SU-DHL-6 (cell line): ENCODE measurements around the gene NFIB.

Source experiments
- H2AFZ ChIP-seq: fragments of 200-600 bp; sonication (generic); 2 replicates; pipeline ENCODE4 v1.6.1; 2014; ENCODE audit warnings: low read depth, mild to moderate bottlenecking, moderate library complexity, mixed read lengths, antibody characterized with exemption, low read length; ENCODE audit not compliant: severe bottlenecking
- H3F3A ChIP-seq: fragments of 200-600 bp; shearing (Covaris generic); 2 replicates; pipeline ENCODE4 v1.6.0; 2016; ENCODE audit warnings: antibody characterized with exemption, mild to moderate bottlenecking; ENCODE audit not compliant: insufficient read depth
- H3K27ac ChIP-seq: fragments of 200-600 bp; sonication (generic); 2 replicates; pipeline ENCODE4 v1.5.1; 2016; ENCODE audit warnings: low read depth, mild to moderate bottlenecking, low read length, moderate library complexity, mixed read lengths
- H3K27me3 ChIP-seq: fragments of 200-600 bp; sonication (generic), shearing (Covaris generic); 2 replicates; pipeline ENCODE4 v1.6.0; 2014; ENCODE audit warnings: mild to moderate bottlenecking, low read length
- H3K36me3 ChIP-seq: fragments of 200-600 bp; sonication (generic); 2 replicates; pipeline ENCODE4 v1.6.1; 2014; ENCODE audit warnings: mild to moderate bottlenecking, low read length, mixed read lengths
- H3K4me2 ChIP-seq: fragments of 300-600, 200-600 bp; shearing (Covaris generic), sonication (generic); 2 replicates; pipeline ENCODE4 v1.6.0; 2014; ENCODE audit warnings: low read length, low read depth, mild to moderate bottlenecking; ENCODE audit not compliant: poor library complexity, severe bottlenecking
- H3K4me3 ChIP-seq: fragments of 200-600 bp; sonication (generic); 2 replicates; pipeline ENCODE4 v1.5.1; 2014; ENCODE audit warnings: antibody characterized with exemption, low read length, mild to moderate bottlenecking, mixed read lengths; ENCODE audit not compliant: insufficient read depth, poor library complexity, severe bottlenecking
- H3K79me2 ChIP-seq: fragments of 200-600 bp; sonication (generic); 2 replicates; pipeline ENCODE4 v1.6.1; 2014; ENCODE audit warnings: mild to moderate bottlenecking, low read length, moderate library complexity; ENCODE audit not compliant: insufficient read depth
- H3K9ac ChIP-seq: fragments of 200-600 bp; sonication (generic); 2 replicates; pipeline ENCODE4 v1.7.0; 2014; ENCODE audit warnings: mild to moderate bottlenecking, low read length
- H3K9me2 ChIP-seq: fragments of 200-600 bp; sonication (generic); replicated peaks from 2 replicates; pipeline ENCODE4 v1.6.1; 2014; ENCODE audit warnings: low read length; ENCODE audit not compliant: insufficient read depth
- H3K9me3 ChIP-seq: fragments of 200-600 bp; sonication (generic); 2 replicates; pipeline ENCODE4 v1.6.1; 2014; ENCODE audit warnings: low read length, mixed read lengths; ENCODE audit not compliant: insufficient read depth
- H4K20me1 ChIP-seq: fragments of 200-600 bp; sonication (generic); 2 replicates; pipeline ENCODE4 v1.6.1; 2014; ENCODE audit warnings: low read depth, mild to moderate bottlenecking, antibody characterized with exemption, low read length, moderate library complexity, mixed read lengths
- CTCF ChIP-seq: fragments of 200-600 bp; sonication (generic); IDR thresholded peaks from one replicate; pipeline ENCODE4 v1.5.1; 2017; ENCODE audit warnings: antibody characterized with exemption, mild to moderate bottlenecking, low read length, moderate library complexity; ENCODE audit not compliant: insufficient read depth, poor library complexity, severe bottlenecking
- EZH2phosphoT487 ChIP-seq: fragments of 200-600 bp; sonication (generic), shearing (Covaris generic); conservative IDR thresholded peaks from 2 replicates; pipeline ENCODE4 v1.6.1; 2018; ENCODE audit warnings: mild to moderate bottlenecking, antibody characterized with exemption, low read length, moderate library complexity, mixed read lengths

NFIB gene

GRCh38 chr9:14243514-14244042 is 70.4 kb downstream of the NFIB start:
- H4K20me1 ChIP-seq: no peaks in the 10 kb centered on the region
- no peaks in the 10 kb centered on the region for H3K9me2 ChIP-seq
- H3K9ac ChIP-seq: no peak overlapping the region
- no peak overlapping the region for H2AFZ ChIP-seq
- peaks cover 2% of the 10 kb centered on the region; the same call in 1 of the 2 replicates for H3K27me3 ChIP-seq
- no peak overlapping the region for H3K27ac ChIP-seq
- no peaks in the 10 kb centered on the region for H3K79me2 ChIP-seq
- H3F3A ChIP-seq: no peaks in the 10 kb centered on the region
- TF ChIP-seq EZH2phosphoT487 (no peak), CTCF (no peak)
- H3K4me3 ChIP-seq: no peak overlapping the region
- no peaks in the 10 kb centered on the region for H3K9me3 ChIP-seq
- no peak overlapping the region for H3K4me2 ChIP-seq
- H3K36me3 ChIP-seq: no peaks in the 10 kb centered on the region

GRCh38 chr9:14242150-14242805 is 71.7 kb downstream of the NFIB start:
- H3F3A ChIP-seq: no peaks in the 10 kb centered on the region
- no peaks in the 10 kb centered on the region for H3K79me2 ChIP-seq
- H3K27ac ChIP-seq: no peak overlapping the region

GRCh38 chr9:14240537-14240936 is 73.4 kb downstream of the NFIB start:
- no peaks in the 10 kb centered on the region for H3K9me2 ChIP-seq
- no peak overlapping the region for H2AFZ ChIP-seq
- H3K36me3 ChIP-seq: no peaks in the 10 kb centered on the region
- no peak overlapping the region for H3K9ac ChIP-seq
- H3K79me2 ChIP-seq: no peaks in the 10 kb centered on the region
- H3K9me3 ChIP-seq: no peaks in the 10 kb centered on the region
- no peak overlapping the region for H3K27ac ChIP-seq
- H4K20me1 ChIP-seq: no peaks in the 10 kb centered on the region
- H3K4me3 ChIP-seq: no peak overlapping the region
- no peak overlapping the region for H3K4me2 ChIP-seq
- H3F3A ChIP-seq: no peaks in the 10 kb centered on the region
- TF ChIP-seq CTCF (no peak), EZH2phosphoT487 (no peak)
- peaks cover 2% of the 10 kb centered on the region; the same call in 1 of the 2 replicates for H3K27me3 ChIP-seq

More at GRCh38 chr9:14242150-14242805, 71.7 kb downstream of the NFIB start:
- Histone ChIP-seq H3K9ac (no peak overlapping the region), H2AFZ (no peak overlapping the region), H3K27me3 (peaks cover 2% of the 10 kb centered on the region; the same call in 1 of the 2 replicates), H4K20me1 (no peaks in the 10 kb centered on the region), H3K4me3 (no peak overlapping the region), H3K9me3 (no peaks in the 10 kb centered on the region), H3K9me2 (no peaks in the 10 kb centered on the region), H3K4me2 (no peak overlapping the region), H3K36me3 (no peaks in the 10 kb centered on the region)
- TF ChIP-seq EZH2phosphoT487 (no peak), CTCF (no peak)
